Breast epithelium (tissue), 4 donors: Measurements from ENCODE around the gene TNFAIP1. TPM values are rescaled to one million over a fixed set of nuclear protein-coding genes. Genes with fewer than 3 reads are reported as not detected.
A peak's percentile ranks its signal among the peaks of the same experiment; 100 is the strongest.

Experiments
- DNase-seq, 2 donors: peaks; one replicate each; pipeline ENCODE4 v3.0.0-alpha.2; 2019; ENCODE audit warnings: low spot score in 2 of 2
- H3K27ac ChIP-seq, 2 donors: fragments of 200-600 bp; sonication (generic) in 1 of 2; one replicate each; pipeline ENCODE4 v1.5.1; 2016 to 2019; ENCODE audit warnings: mild to moderate bottlenecking in 1 of 2
- H3K27me3 ChIP-seq, 2 donors: fragments of 200-600 bp; sonication (generic) in 1 of 2; one replicate each; pipeline versions ENCODE4 v1.5.1 to v1.6.0; 2017 to 2019; ENCODE audit warnings: control low read depth in 1 of 2, mild to moderate bottlenecking in 1 of 2
- H3K36me3 ChIP-seq: fragments of 200-600 bp; one replicate; pipeline ENCODE4 v1.5.1; 2019
- H3K4me1 ChIP-seq, 2 donors: fragments of 200-600 bp; sonication (generic); one replicate each; pipeline ENCODE4 v1.5.1; 2016 to 2019; ENCODE audit warnings: control low read depth in 1 of 2
- H3K4me3 ChIP-seq, 3 donors: fragments of 200-600 bp; sonication (generic); 1 replicate in 2 of 3; 2 replicates in 1 of 3; pipeline ENCODE4 v1.5.1; 2016 to 2019; ENCODE audit warnings: mild to moderate bottlenecking in 3 of 3, moderate library complexity in 2 of 3
- H3K9me3 ChIP-seq, 2 donors: fragments of 200-600 bp; sonication (generic) in 1 of 2; one replicate each; pipeline ENCODE4 v1.5.1; 2016 to 2019; ENCODE audit warnings: control low read depth in 1 of 2
- POLR2A ChIP-seq: fragments of 450-650 bp; IDR thresholded peaks from one replicate; pipeline ENCODE4 v1.6.1; 2016; ENCODE audit warnings: antibody characterized with exemption, mild to moderate bottlenecking, moderate library complexity
- POLR2AphosphoS5 ChIP-seq, 3 donors: sonication (generic); formaldehyde crosslinking; IDR thresholded peaks; one replicate each; pipeline ENCODE4 v1.6.1; 2017; ENCODE audit warnings: antibody characterized with exemption in 3 of 3
- intact Hi-C: fragments of 100-400 bp; cut with DNase I; formaldehyde crosslinking; loops from one replicate; pipeline ENCODE4 v1.15.1; 2023; ENCODE audit warnings: low total_unique reads
- total RNA-seq, 3 donors: library from RNA; depleted of rRNA; stranded (reverse); fragments of >200 nt; gene quantifications; one replicate each; pipeline ENCODE4 v1.1.0, GENCODE V29; 2016
- TF ChIP-seq, protein P1 (sequence below), 3 donors: fragments of 450-650 bp; IDR thresholded peaks; one replicate each; pipeline ENCODE4 v1.5.1; 2016 to 2017; ENCODE audit warnings: antibody characterized with exemption in 3 of 3, mild to moderate bottlenecking in 3 of 3, moderate library complexity in 3 of 3

The TNFAIP1 gene
- total RNA-seq, 3 donors from 2014 or later = 15.5 to 31.9 (median 28.5) TPM

DNA sequence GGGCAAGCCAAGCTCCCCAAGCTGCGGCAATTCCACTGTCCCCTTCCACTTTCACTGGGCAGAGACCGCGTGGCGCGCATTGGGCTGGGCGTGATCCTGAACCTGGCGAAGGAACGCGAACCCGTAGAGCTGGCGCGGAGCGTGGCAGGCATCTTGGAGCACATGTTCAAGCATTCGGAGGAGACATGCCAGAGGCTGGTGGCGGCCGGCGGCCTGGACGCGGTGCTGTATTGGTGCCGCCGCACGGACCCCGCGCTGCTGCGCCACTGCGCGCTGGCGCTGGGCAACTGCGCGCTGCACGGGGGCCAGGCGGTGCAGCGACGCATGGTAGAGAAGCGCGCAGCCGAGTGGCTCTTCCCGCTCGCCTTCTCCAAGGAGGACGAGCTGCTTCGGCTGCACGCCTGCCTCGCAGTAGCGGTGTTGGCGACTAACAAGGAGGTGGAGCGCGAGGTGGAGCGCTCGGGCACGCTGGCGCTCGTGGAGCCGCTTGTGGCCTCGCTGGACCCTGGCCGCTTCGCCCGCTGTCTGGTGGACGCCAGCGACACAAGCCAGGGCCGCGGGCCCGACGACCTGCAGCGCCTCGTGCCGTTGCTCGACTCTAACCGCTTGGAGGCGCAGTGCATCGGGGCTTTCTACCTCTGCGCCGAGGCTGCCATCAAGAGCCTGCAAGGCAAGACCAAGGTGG, 45.7 kb downstream of the TNFAIP1 start:
- H3K4me1 ChIP-seq = no peaks in the 10 kb centered on the region
- no peaks in the 10 kb centered on the region for H3K36me3 ChIP-seq
- H3K27me3 ChIP-seq = no peaks in the 10 kb centered on the region
- H3K27ac ChIP-seq = peak overlapping the region in 1 of 2 donors; percentile 74
- no peak overlapping the region for H3K4me3 ChIP-seq
- DNase-seq = no peak
- H3K9me3 ChIP-seq = no peaks in the 10 kb centered on the region
- intact Hi-C loops = no loop called here
- TF ChIP-seq POLR2AphosphoS5 (IDR thresholded peaks at IDR 0.05) = no peak
- TF ChIP-seq, protein P1, sequence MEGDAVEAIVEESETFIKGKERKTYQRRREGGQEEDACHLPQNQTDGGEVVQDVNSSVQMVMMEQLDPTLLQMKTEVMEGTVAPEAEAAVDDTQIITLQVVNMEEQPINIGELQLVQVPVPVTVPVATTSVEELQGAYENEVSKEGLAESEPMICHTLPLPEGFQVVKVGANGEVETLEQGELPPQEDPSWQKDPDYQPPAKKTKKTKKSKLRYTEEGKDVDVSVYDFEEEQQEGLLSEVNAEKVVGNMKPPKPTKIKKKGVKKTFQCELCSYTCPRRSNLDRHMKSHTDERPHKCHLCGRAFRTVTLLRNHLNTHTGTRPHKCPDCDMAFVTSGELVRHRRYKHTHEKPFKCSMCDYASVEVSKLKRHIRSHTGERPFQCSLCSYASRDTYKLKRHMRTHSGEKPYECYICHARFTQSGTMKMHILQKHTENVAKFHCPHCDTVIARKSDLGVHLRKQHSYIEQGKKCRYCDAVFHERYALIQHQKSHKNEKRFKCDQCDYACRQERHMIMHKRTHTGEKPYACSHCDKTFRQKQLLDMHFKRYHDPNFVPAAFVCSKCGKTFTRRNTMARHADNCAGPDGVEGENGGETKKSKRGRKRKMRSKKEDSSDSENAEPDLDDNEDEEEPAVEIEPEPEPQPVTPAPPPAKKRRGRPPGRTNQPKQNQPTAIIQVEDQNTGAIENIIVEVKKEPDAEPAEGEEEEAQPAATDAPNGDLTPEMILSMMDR (IDR thresholded peaks at IDR 0.05) = no peak
- TF ChIP-seq POLR2A = no peak

DNA sequence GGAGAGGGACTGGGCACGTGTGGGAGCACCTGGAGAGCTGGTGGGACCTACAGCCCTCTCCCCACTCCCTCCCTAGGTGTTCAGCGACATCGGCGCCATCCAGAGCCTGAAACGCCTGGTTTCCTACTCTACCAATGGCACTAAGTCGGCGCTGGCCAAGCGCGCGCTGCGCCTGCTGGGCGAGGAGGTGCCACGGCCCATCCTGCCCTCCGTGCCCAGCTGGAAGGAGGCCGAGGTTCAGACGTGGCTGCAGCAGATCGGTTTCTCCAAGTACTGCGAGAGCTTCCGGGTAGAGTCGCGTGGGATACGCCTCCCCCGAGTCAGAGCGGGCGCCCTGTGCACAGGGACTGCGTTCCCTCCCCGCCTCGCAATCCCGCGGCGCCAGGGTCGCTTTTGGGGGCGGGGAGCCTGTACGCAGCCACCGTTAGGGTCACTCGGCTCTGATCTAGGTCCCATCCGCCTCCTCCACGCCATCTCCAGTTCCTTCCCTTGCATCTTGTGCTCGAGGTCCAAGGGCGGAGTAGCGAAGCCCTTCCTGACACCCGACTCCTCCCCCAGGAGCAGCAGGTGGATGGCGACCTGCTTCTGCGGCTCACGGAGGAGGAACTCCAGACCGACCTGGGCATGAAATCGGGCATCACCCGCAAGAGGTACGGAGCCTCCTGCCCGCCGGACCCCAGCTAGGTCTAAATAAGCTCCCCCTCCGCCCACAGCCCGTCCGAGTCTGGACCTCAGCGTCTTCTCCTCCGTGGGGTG, 48.9 kb downstream of the TNFAIP1 start:
- Histone ChIP-seq H3K9me3 (no peaks in the 10 kb centered on the region), H3K4me1 (no peaks in the 10 kb centered on the region), H3K4me3 (peak overlapping the region; percentile 41 to 57 (median 42)), H3K36me3 (no peaks in the 10 kb centered on the region), H3K27me3 (no peaks in the 10 kb centered on the region), H3K27ac (peak overlapping the region; percentile 45 to 46)
- intact Hi-C loops = no loop called here
- DNase-seq = no peak
- TF ChIP-seq POLR2A (no peak), POLR2AphosphoS5 (IDR thresholded peaks at IDR 0.05) (no peak)
- TF ChIP-seq, protein P1 (IDR thresholded peaks at IDR 0.05) = no peak

DNA sequence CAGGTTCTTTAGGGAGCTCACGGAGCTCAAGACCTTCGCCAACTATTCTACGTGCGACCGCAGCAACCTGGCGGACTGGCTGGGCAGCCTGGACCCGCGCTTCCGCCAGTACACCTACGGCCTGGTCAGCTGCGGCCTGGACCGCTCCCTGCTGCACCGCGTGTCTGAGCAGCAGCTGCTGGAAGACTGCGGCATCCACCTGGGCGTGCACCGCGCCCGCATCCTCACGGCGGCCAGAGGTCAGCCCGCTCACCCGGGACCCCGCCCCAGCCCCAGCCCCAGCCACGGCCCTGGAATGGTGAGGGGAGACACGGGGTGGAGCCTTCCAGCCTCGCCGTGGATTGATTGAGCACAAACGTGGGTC, 49.5 kb downstream of the TNFAIP1 start:
- Histone ChIP-seq H3K27ac (no peak overlapping the region), H3K4me1 (no peaks in the 10 kb centered on the region), H3K36me3 (no peaks in the 10 kb centered on the region), H3K9me3 (no peaks in the 10 kb centered on the region), H3K4me3 (peak overlapping the region; percentile 41 to 57 (median 42)), H3K27me3 (no peaks in the 10 kb centered on the region)
- DNase-seq = peak in 1 of 2 donors; percentile 50
- TF ChIP-seq POLR2A (no peak), POLR2AphosphoS5 (IDR thresholded peaks at IDR 0.05) (no peak)
- TF ChIP-seq, protein P1 (IDR thresholded peaks at IDR 0.05) = no peak
- intact Hi-C loops = no loop called here

DNA sequence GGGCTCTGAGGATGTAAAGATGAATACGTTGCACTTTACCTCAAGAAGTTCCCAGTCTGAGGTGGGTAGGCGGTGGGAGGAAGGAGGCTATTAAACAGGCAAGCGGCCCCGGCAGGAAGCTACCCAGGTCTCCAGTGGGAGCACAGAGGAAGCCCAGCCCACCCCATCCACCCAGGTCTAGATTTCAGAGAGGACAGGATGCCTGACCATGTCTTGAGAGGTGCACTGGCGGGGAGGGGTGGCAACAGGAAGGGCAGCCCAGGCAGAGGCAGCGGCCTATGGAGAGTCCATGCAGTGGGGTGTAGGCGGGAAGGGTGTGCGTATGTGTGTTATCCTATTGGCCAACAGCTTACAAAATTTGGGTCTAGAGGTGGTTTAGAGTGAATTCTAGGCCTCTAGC, 49.8 kb downstream of the TNFAIP1 start:
- Histone ChIP-seq H3K4me3 (peak overlapping the region; percentile 41 to 57 (median 42)), H3K9me3 (no peaks in the 10 kb centered on the region), H3K36me3 (no peaks in the 10 kb centered on the region), H3K4me1 (no peaks in the 10 kb centered on the region), H3K27me3 (no peaks in the 10 kb centered on the region), H3K27ac (no peak overlapping the region)
- DNase-seq = peak in 1 of 2 donors; percentile 49
- TF ChIP-seq POLR2A (no peak), POLR2AphosphoS5 (IDR thresholded peaks at IDR 0.05) (no peak)
- intact Hi-C loops = no loop called here

DNA sequence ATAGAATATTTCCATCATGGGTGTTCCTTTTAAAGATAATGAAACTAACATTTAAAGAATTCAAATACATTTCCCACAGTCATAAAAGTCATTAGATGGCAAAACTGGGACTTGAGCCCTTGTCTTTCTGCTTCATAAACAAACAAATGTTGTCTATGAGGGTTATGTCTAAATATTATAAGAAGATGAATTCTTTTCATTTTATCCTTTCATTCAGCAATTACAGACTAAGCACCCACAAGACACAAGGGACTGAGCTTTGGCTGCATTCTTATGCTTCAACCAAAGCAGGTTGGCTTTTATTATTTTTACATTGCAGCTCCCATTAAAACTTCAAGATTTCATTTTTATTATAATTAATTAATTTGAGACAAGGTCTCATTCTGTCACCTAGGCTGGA, 50.8 kb downstream of the TNFAIP1 start:
- intact Hi-C loops = no loop called here

More for the DNA sequence above, 50.8 kb downstream of the TNFAIP1 start:
- Histone ChIP-seq H3K4me3 (no peak overlapping the region), H3K4me1 (no peaks in the 10 kb centered on the region), H3K9me3 (no peaks in the 10 kb centered on the region), H3K36me3 (no peaks in the 10 kb centered on the region), H3K27ac (no peak overlapping the region), H3K27me3 (no peaks in the 10 kb centered on the region)
- no peak for DNase-seq
- no peak for TF ChIP-seq POLR2A
- no peak for TF ChIP-seq POLR2AphosphoS5 (IDR thresholded peaks at IDR 0.05)
- TF ChIP-seq, protein P1 (IDR thresholded peaks at IDR 0.05) = no peak
